Neuron (in vitro differentiated cells): ENCODE results near the gene AMOT.
"Not testable (repeated sequence)": the region's sequence is repeated elsewhere in the genome, so short reads cannot be mapped to it uniquely, and the experiment has no call there.

Experiments
- H2AFZ ChIP-seq: one replicate; pipeline ENCODE4 v1.6.1; 2013; ENCODE audit warnings: low read depth, mild to moderate bottlenecking, inconsistent platforms, low read length, moderate library complexity
- H3K27me3 ChIP-seq: one replicate; pipeline ENCODE4 v1.6.1; 2013; ENCODE audit warnings: low read length; ENCODE audit not compliant: insufficient read depth
- H3K36me3 ChIP-seq: one replicate; pipeline ENCODE4 v1.6.1; 2013; ENCODE audit warnings: low read length; ENCODE audit not compliant: insufficient read depth
- H3K4me1 ChIP-seq: one replicate; pipeline ENCODE4 v1.6.1; 2013; ENCODE audit warnings: low read length; ENCODE audit not compliant: insufficient read depth
- H3K4me3 ChIP-seq: 2 replicates; pipeline ENCODE4 v1.5.1; 2013; ENCODE audit warnings: mild to moderate bottlenecking, low read length, moderate library complexity
- H3K9me3 ChIP-seq: one replicate; pipeline ENCODE4 v1.6.1; 2013; ENCODE audit warnings: low read length

AMOT gene

DNA sequence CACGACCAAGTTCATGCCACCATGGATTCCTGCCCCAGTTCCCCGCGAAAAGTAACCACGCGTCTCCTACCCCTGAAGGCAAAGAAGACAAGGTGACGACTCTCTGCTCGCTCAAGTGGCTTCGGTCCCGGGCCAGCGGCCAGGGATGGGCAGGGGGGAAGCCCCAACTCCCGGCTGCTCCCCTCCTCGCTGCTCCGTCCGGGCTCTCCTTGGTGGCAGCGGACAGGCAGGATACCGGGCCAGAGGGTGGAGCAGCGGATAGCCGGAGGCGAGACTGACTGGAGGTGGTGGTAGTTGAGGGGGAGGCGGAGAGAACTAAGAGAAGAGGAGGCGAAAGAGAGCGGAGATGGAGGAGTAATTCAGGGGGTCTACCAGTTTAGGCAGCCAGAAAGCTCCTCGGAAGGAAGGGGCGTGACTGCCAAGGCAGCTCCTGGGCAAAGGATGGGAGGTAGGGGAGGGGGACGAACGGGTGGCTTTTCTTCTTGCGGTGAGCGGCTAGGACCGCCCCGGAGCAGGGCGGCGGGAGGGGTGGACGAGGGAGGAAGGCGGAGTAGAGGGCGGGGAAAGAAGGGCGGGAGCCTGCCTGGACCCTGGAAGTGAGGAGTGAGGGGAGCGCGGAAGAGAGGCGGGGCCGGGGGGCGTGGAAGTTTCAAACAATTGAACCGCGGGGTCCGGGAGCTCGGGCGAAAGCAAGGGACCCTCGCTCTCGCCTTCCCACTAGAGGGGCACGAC is at the start of gene AMOT:
Gene AMOT (minus strand): TSS at position 450 of the 732 bp plus-strand sequence. CDS start 17,705 bp downstream, outside the sequence.
- peaks cover 25% of the 10 kb centered on the region for H3K4me1 ChIP-seq
- H3K27me3 ChIP-seq, result no peaks in the 10 kb centered on the region
- no peaks in the 10 kb centered on the region for H3K36me3 ChIP-seq
- H2AFZ ChIP-seq, result peak within 1 kb of the TSS; percentile 66
- peak within 1 kb of the TSS; percentile 74 for H3K4me3 ChIP-seq
- no peaks in the 10 kb centered on the region for H3K9me3 ChIP-seq

- no peak overlapping the region for H3K4me3 ChIP-seq
- no peaks in the 10 kb centered on the region for H3K9me3 ChIP-seq
- H3K27me3 ChIP-seq, result no peaks in the 10 kb centered on the region
- no peak overlapping the region for H2AFZ ChIP-seq
- H3K36me3 ChIP-seq, result no peaks in the 10 kb centered on the region
- H3K4me1 ChIP-seq, result no peaks in the 10 kb centered on the region
These were observed 48.8 kb upstream of the AMOT start for GRCh38 chrX:112889400-112889799.

- no peaks in the 10 kb centered on the region for H3K9me3 ChIP-seq
- H3K36me3 ChIP-seq, result no peaks in the 10 kb centered on the region
- no peaks in the 10 kb centered on the region for H3K27me3 ChIP-seq
- H3K4me3 ChIP-seq, result no peak overlapping the region
- no peak overlapping the region for H2AFZ ChIP-seq
- no peaks in the 10 kb centered on the region for H3K4me1 ChIP-seq
These were observed 48.3 kb upstream of the AMOT start for GRCh38 chrX:112888916-112889315.

DNA sequence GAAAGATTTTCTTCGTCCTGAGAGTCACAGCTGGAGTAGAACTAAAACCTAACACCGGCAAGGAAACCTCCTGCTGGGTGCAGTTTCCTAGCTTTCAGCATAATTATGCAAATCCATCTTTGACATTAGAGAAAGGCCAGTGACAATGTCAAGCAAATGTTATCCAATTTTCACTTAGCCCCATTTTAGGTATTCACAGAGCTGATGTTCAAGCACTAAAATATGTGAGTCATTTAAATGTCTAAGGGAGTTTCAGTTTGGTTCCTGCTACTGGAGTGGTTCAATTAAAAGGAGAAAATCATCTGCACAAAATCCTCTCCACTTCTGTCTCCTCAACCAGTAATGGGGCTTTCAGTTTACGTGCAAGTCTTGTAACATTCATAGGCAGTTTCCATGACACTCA is 37.1 kb upstream of the AMOT start:
- Histone ChIP-seq H3K4me3 (no peak overlapping the region), H3K4me1 (peaks cover 12% of the 10 kb centered on the region), H3K9me3 (no peaks in the 10 kb centered on the region), H2AFZ (no peak overlapping the region), H3K36me3 (no peaks in the 10 kb centered on the region), H3K27me3 (peaks cover 5% of the 10 kb centered on the region)

- Histone ChIP-seq H3K36me3 (no peaks in the 10 kb centered on the region), H3K4me3 (no peak overlapping the region), H3K4me1 (peaks cover 12% of the 10 kb centered on the region), H3K27me3 (peaks cover 5% of the 10 kb centered on the region), H2AFZ (no peak overlapping the region), H3K9me3 (no peaks in the 10 kb centered on the region)
These were observed 34.0 kb upstream of the AMOT start for GRCh38 chrX:112874614-112875013.

DNA sequence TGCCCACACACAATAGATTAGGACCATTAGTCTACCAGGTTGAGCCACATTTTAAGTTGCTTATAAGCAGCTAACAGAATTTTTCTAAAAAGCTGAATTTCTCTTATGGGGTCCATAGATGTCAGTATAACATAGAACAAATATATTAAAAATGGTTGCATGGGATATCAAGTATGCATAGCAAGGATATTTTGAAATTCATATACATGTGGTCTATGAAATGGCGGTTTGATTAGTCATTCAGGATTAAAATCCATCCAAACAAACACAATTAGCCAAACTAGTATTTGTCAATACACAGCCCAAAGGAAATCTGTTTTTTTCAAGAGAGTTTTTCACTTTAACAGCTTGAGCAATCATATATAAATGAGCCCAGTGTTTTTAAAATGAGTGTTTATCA is 33.5 kb upstream of the AMOT start:
- Histone ChIP-seq H3K4me3 (no peak overlapping the region), H3K9me3 (no peaks in the 10 kb centered on the region), H3K27me3 (peaks cover 5% of the 10 kb centered on the region), H3K4me1 (peaks cover 12% of the 10 kb centered on the region), H3K36me3 (no peaks in the 10 kb centered on the region), H2AFZ (no peak overlapping the region)

DNA sequence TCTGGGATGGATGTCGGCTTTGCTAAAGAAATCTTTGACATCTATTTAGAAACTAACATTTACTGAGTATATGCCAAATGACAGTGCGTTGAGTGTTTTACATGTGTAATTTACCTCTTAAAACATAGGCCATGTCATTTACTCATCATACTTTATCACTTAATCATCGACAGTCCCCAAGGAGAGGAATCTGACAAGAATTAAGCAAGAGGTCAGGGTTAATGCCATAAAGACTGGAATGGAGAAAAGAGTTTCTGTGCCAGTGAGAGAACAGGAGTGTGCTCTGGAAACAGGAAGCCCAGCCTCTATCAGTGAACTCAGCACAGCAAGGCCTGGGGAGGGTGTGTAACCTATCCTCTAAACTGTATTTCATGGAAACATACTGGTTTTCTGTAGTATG is 28.0 kb upstream of the AMOT start:
- H3K4me3 ChIP-seq, result no peak overlapping the region
- no peaks in the 10 kb centered on the region for H3K4me1 ChIP-seq
- no peak overlapping the region for H2AFZ ChIP-seq
- no peaks in the 10 kb centered on the region for H3K27me3 ChIP-seq
- H3K9me3 ChIP-seq, result no peaks in the 10 kb centered on the region
- H3K36me3 ChIP-seq, result no peaks in the 10 kb centered on the region

DNA sequence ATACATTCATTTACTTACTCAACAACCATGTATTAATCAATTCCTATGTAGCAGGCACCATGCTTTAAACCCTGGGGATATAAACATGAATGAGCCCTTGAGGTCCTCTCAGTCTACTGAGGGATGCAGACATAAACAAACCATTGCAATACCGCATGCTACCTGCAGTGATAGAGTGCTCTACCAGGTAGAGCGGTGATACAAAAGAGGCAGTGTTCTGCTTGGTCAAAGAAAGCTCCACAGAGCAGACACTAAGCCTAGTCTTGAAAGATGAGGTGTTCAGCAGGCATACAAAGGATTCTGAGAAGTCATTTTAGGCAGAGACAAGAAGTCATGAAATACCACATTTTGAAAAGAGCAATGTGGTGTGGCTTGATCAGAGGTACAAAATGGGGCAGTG is 26.9 kb upstream of the AMOT start:
- Histone ChIP-seq H3K4me3 (no peak overlapping the region), H3K27me3 (no peaks in the 10 kb centered on the region), H3K4me1 (no peaks in the 10 kb centered on the region), H3K36me3 (no peaks in the 10 kb centered on the region), H3K9me3 (no peaks in the 10 kb centered on the region), H2AFZ (no peak overlapping the region)

GRCh38 chrX:112866175-112866574 is 25.5 kb upstream of the AMOT start:
- no peaks in the 10 kb centered on the region for H3K9me3 ChIP-seq
- no peak overlapping the region for H3K4me3 ChIP-seq
- no peaks in the 10 kb centered on the region for H3K4me1 ChIP-seq
- no peak overlapping the region for H2AFZ ChIP-seq
- no peaks in the 10 kb centered on the region for H3K27me3 ChIP-seq
- no peaks in the 10 kb centered on the region for H3K36me3 ChIP-seq

DNA sequence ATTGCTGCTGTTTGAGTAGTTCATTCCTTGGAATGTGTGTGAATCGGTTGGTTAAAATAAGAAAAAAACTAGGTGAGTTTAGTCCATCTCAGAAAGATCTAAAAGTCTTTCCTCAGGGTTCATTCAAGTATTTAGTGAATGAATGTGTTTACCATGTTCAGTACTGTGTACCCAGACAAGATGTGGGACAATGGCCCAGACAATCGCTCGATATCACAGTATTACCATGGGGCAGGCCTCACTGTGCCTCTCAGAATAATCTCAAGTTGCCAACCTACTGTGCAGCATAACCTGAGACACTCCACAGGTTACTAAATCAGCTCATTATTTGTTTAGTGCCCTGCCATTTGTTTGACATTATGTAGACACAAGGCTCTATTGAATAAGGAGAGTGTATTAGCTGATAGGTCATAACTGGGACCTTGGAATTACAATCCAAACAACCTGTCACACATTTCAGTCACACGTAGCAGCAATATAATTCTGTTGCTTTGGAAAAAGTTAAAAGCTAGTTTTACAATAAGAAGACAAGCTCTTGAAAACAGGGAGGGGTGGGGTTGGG is 24.9 kb upstream of the AMOT start:
- H3K9me3 ChIP-seq, result no peaks in the 10 kb centered on the region
- no peaks in the 10 kb centered on the region for H3K36me3 ChIP-seq
- H3K4me3 ChIP-seq, result no peak overlapping the region
- no peaks in the 10 kb centered on the region for H3K4me1 ChIP-seq
- no peaks in the 10 kb centered on the region for H3K27me3 ChIP-seq
- no peak overlapping the region for H2AFZ ChIP-seq

DNA sequence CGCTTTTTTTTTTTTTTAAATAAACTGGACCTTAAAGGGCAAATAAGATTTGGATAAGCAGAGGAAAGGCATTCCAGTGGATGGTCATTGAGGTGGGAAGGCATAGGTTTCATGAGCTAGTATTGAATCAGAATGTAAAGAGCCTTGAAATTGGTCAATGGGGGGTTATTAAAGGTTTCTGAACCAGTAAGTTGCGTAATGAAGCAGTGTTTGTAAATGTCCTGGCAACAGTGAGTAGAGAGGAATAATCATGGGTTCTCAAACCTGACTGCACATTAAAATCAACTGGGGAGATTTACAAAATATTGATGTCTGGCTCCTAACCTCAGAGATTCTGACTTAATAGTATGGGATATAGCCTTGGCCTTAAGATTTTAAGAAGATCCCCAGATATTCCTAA is 23.2 kb upstream of the AMOT start:
- no peaks in the 10 kb centered on the region for H3K27me3 ChIP-seq
- no peak overlapping the region for H2AFZ ChIP-seq
- H3K4me1 ChIP-seq, result no peaks in the 10 kb centered on the region
- no peak overlapping the region for H3K4me3 ChIP-seq
- H3K36me3 ChIP-seq, result no peaks in the 10 kb centered on the region
- no peaks in the 10 kb centered on the region for H3K9me3 ChIP-seq

GRCh38 chrX:112857478-112857878 is 16.8 kb upstream of the AMOT start:
- Histone ChIP-seq H3K4me1 (no peaks in the 10 kb centered on the region), H2AFZ (no peak overlapping the region), H3K9me3 (no peaks in the 10 kb centered on the region)

DNA sequence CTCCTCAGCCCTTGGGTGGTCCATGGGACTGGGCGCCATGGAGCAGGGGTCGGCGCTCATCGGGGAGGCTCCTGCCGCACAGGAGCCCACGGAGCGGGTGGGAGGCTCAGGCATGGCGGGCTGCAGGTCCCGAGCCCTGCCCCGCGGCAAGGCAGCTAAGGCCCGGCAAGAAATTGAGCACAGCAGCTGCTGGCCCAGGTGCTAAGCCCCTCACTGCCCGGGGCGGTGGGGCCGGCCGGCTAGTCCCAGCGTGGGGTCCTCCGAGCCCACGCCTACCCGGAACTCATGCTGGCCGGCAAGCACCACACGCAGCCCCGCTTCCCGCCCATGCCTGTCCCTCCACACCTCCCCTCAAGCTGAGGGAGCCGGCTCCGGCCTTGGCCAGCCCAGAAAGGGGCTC is 14.3 kb upstream of the AMOT start:
- H3K27me3 ChIP-seq, H3K36me3 ChIP-seq, H3K9me3 ChIP-seq, H3K4me1 ChIP-seq, H2AFZ ChIP-seq, H3K4me3 ChIP-seq: not testable (repeated sequence)

More at GRCh38 chrX:112857478-112857878, 16.8 kb upstream of the AMOT start:
- H3K27me3 ChIP-seq, result no peaks in the 10 kb centered on the region
- no peaks in the 10 kb centered on the region for H3K36me3 ChIP-seq
- no peak overlapping the region for H3K4me3 ChIP-seq

DNA sequence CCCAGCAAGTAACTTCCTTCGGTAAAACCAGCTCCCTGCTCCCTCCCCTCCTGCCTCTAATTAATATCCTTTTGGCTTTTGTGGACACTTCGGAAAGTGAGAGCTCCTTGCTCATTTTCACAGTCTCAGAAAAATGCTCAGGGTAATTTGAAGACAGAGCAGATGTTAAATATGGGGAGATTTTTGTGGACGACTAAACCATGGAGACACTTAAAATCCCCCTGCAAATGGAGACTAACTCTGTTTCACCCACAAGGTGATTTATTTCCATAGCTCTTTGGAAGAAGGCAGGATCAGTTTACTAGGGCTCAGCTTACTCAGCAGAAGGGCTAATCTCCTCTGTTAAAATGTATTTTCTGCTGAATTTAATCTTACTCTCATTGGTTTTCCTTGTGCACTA is 12.2 kb upstream of the AMOT start:
- Histone ChIP-seq H2AFZ (no peak overlapping the region), H3K4me1 (peaks cover 9% of the 10 kb centered on the region), H3K4me3 (no peak overlapping the region), H3K9me3 (no peaks in the 10 kb centered on the region), H3K36me3 (no peaks in the 10 kb centered on the region), H3K27me3 (no peaks in the 10 kb centered on the region)
